Suprapubic skin (tissue), 4 donors: ENCODE measurements around the gene RNF227. TPM values are rescaled to one million over a fixed set of nuclear protein-coding genes. Genes with fewer than 3 reads are reported as not detected.
A peak's percentile ranks its signal among the peaks of the same experiment; 100 is the strongest.

ENCODE experiments used
- DNase-seq, 2 donors: peaks; one replicate each; pipeline ENCODE4 v3.0.0-alpha.2; 2019; ENCODE audit warnings: low spot score in 2 of 2
- H3K27ac ChIP-seq: fragments of 200-600 bp; sonication (generic); one replicate; pipeline ENCODE4 v1.5.1; 2019
- H3K27me3 ChIP-seq: fragments of 200-600 bp; sonication (generic); one replicate; pipeline ENCODE4 v1.5.1; 2019
- H3K36me3 ChIP-seq: fragments of 200-600 bp; sonication (generic); one replicate; pipeline ENCODE4 v1.5.1; 2019
- H3K4me1 ChIP-seq: fragments of 200-600 bp; sonication (generic); one replicate; pipeline ENCODE4 v1.5.1; 2019
- H3K4me3 ChIP-seq: fragments of 200-600 bp; sonication (generic); one replicate; pipeline ENCODE4 v1.5.1; 2019; ENCODE audit warnings: mild to moderate bottlenecking
- H3K9me3 ChIP-seq: fragments of 200-600 bp; sonication (generic); one replicate; pipeline ENCODE4 v1.5.1; 2019
- EP300 ChIP-seq: sonication (generic); formaldehyde crosslinking; IDR thresholded peaks from one replicate; pipeline ENCODE4 v1.6.1; 2017; ENCODE audit warnings: antibody characterized with exemption
- POLR2A ChIP-seq, 2 donors: fragments of 450-650 bp; IDR thresholded peaks; one replicate each; pipeline ENCODE4 v1.6.1; 2017; ENCODE audit warnings: antibody characterized with exemption in 2 of 2, mild to moderate bottlenecking in 2 of 2, moderate library complexity in 2 of 2
- POLR2AphosphoS5 ChIP-seq, 3 donors: sonication (generic); formaldehyde crosslinking; IDR thresholded peaks; one replicate each; pipeline ENCODE4 v1.6.1; 2017; ENCODE audit warnings: antibody characterized with exemption in 3 of 3
- WGBS: methylation state at CpG from one replicate; pipeline ENCODE4 v1.1.5; 2018; 5-methylcytosine and 5-hydroxymethylcytosine counted together
- total RNA-seq, 4 donors: library from RNA; depleted of rRNA; stranded (reverse); fragments of >200 nt; gene quantifications; one replicate each; pipeline ENCODE4 v1.1.0, GENCODE V29; 2016
- TF ChIP-seq, protein P1 (sequence below), 2 donors: fragments of 200-600 bp in 1 of 2; fragments of 450-650 bp in 1 of 2; sonication (generic) in 1 of 2; IDR thresholded peaks; one replicate each; pipeline ENCODE4 v1.5.1; 2016 to 2019; ENCODE audit warnings: antibody characterized with exemption in 2 of 2, mild to moderate bottlenecking in 1 of 2, moderate library complexity in 1 of 2

The RNF227 gene
- total RNA-seq, 4 donors from 2014 or later = 51.1 to 66.3 (median 57.3) TPM

DNA sequence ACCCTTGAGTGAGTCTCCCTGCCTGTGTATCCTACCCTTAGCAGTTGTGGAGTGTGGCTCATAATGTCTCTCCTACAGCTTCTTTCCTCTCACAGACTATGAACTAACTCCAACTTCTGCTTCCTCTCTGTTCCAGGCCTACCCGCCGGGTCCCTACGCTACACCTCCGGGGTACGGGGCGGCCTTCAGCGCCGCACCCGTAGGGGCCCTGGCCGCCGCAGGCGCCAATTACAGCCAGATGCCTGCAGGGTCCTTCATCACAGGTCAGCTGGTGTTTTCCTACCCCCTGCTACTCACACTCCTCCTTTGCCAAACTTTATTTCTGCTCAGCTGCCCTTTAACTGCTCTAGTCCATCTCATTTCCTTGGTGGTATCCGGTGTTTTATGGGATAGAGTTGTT, 5.4 kb downstream of the RNF227 start:
- no peak overlapping the region for H3K27ac ChIP-seq
- H3K27me3 ChIP-seq = no peaks in the 10 kb centered on the region
- DNase-seq = no peak
- TF ChIP-seq EP300 = no peak
- TF ChIP-seq, protein P1, sequence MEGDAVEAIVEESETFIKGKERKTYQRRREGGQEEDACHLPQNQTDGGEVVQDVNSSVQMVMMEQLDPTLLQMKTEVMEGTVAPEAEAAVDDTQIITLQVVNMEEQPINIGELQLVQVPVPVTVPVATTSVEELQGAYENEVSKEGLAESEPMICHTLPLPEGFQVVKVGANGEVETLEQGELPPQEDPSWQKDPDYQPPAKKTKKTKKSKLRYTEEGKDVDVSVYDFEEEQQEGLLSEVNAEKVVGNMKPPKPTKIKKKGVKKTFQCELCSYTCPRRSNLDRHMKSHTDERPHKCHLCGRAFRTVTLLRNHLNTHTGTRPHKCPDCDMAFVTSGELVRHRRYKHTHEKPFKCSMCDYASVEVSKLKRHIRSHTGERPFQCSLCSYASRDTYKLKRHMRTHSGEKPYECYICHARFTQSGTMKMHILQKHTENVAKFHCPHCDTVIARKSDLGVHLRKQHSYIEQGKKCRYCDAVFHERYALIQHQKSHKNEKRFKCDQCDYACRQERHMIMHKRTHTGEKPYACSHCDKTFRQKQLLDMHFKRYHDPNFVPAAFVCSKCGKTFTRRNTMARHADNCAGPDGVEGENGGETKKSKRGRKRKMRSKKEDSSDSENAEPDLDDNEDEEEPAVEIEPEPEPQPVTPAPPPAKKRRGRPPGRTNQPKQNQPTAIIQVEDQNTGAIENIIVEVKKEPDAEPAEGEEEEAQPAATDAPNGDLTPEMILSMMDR (IDR thresholded peaks at IDR 0.05) = no peak
- no peak for TF ChIP-seq POLR2A (IDR thresholded peaks at IDR 0.05)
- TF ChIP-seq POLR2AphosphoS5 (IDR thresholded peaks at IDR 0.05) = no peak
- H3K9me3 ChIP-seq = no peaks in the 10 kb centered on the region
- H3K4me1 ChIP-seq = peaks cover 24% of the 10 kb centered on the region
- peaks cover 66% of the 10 kb centered on the region for H3K36me3 ChIP-seq
- H3K4me3 ChIP-seq = no peak overlapping the region
- 90% methylated on average over 13 of the region's 13 CpGs for WGBS

DNA sequence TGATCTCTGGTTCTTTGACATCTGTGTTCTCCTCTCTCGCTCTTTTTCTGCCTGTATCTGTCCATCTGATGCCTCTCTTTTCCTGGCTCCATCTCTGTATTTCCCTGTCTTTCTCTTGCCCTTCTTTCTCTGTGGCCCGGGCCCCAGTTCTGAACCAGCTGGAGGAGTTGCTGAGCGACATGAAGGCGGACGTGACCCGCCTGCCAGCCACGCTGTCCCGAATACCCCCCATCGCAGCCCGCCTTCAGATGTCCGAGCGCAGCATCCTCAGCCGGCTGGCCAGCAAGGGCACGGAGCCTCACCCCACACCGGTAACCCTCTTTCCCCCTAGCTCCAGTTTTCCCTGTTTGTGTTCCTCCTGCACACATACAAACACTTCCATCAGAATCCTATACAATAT, 5.8 kb downstream of the RNF227 start:
- H3K27ac ChIP-seq = no peak overlapping the region
- WGBS = 94% methylated on average over 15 of the region's 15 CpGs
- no peak for TF ChIP-seq EP300
- TF ChIP-seq, protein P1 (IDR thresholded peaks at IDR 0.05) = no peak
- no peak for TF ChIP-seq POLR2A (IDR thresholded peaks at IDR 0.05)
- TF ChIP-seq POLR2AphosphoS5 (IDR thresholded peaks at IDR 0.05) = no peak
- no peaks in the 10 kb centered on the region for H3K9me3 ChIP-seq
- peaks cover 20% of the 10 kb centered on the region for H3K4me1 ChIP-seq
- peaks cover 69% of the 10 kb centered on the region for H3K36me3 ChIP-seq
- no peak for DNase-seq
- H3K4me3 ChIP-seq = no peak overlapping the region
- H3K27me3 ChIP-seq = no peaks in the 10 kb centered on the region

DNA sequence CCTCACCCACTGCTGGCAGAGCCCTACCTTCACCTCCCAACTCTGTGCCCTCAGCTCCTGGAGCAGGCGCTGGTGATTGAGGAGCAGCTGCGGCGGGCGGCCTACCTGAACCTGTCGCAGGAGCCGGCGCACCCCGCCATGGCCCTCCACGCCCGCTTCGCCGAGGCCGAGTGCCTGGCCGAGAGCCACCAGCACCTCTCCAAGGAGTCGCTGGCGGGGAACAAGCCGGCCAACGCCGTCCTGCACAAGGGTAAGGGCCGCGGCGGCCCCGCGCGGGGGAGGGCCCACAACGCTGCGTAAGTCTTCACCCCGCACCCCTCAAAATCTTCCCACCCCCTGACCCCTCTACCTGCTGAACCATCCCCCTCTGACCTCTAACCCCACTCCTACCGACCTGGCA, 7.0 kb downstream of the RNF227 start:
- Histone ChIP-seq H3K27ac (no peak overlapping the region), H3K36me3 (peaks cover 81% of the 10 kb centered on the region), H3K4me3 (no peak overlapping the region), H3K27me3 (no peaks in the 10 kb centered on the region), H3K4me1 (peaks cover 8% of the 10 kb centered on the region), H3K9me3 (no peaks in the 10 kb centered on the region)
- WGBS = 92% methylated on average over 15 of the region's 29 CpGs
- TF ChIP-seq EP300 (no peak), POLR2A (IDR thresholded peaks at IDR 0.05) (no peak), POLR2AphosphoS5 (IDR thresholded peaks at IDR 0.05) (no peak)
- TF ChIP-seq, protein P1 (IDR thresholded peaks at IDR 0.05) = no peak
- DNase-seq = no peak

DNA sequence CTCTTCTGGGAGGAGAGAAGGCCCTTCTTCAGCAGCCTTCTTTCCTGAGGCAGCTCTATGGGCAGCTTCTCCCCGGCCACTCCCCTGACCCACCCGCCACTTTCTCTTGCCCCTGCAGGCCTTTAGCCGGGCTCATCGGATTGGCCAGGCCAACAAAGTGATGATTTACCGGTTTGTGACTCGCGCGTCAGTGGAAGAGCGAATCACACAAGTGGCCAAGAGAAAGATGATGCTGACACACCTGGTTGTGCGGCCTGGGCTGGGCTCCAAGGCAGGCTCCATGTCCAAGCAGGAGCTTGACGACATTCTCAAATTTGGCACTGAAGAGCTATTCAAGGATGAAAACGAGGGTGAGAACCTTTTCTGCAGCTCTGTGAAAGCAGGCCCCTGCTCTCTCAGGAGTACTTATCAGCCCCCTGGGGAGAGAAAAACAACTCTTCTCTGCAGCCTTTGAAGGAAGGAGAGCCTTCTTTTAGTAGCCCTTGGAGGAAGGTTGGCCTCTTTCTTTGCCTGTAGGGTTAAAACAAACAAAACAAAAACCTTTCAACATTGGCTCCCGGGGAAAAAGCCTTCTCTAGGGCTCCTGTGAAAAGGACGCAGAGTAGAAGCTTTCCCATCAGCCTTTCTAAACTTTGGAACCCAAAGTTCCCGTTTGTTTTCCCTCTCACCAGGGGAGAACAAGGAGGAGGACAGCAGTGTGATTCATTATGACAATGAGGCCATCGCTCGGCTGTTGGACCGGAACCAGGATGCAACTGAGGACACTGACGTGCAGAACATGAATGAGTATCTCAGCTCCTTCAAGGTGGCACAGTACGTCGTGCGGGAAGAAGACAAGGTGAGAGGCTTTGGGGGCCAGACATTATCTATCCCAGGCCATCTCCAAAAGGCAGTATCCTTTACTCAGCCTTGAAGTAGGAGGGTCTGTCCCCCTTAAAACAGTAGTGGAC, 12.7 kb downstream of the RNF227 start:
- H3K36me3 ChIP-seq = peaks cover 98% of the 10 kb centered on the region

DNA sequence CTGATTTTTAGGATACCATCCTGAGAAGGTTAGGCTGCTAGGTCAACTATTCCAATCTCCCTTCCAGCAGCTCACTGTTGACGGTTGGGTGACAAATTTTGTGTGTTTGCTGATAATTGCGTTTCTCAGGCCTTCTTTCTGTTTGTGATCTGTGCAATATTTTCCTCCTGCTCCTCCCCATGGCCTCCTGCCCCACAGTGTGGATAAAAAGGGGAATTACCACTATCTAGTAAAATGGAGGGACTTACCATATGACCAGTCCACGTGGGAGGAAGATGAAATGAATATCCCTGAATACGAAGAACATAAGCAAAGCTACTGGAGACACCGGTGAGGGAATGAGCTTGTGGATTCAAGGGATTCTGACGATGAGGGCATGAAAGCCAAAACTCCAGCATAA, 18.3 kb downstream of the RNF227 start:
- H3K9me3 ChIP-seq = no peaks in the 10 kb centered on the region
- TF ChIP-seq POLR2A (IDR thresholded peaks at IDR 0.05) (no peak), POLR2AphosphoS5 (IDR thresholded peaks at IDR 0.05) (no peak), EP300 (no peak)
- TF ChIP-seq, protein P1 (IDR thresholded peaks at IDR 0.05) = peak in 1 of 2 donors; percentile 42
- no peaks in the 10 kb centered on the region for H3K27me3 ChIP-seq
- DNase-seq = no peak
- no peak overlapping the region for H3K4me3 ChIP-seq
- H3K27ac ChIP-seq = no peak overlapping the region
- H3K36me3 ChIP-seq = peaks cover 89% of the 10 kb centered on the region
- H3K4me1 ChIP-seq = peaks cover 4% of the 10 kb centered on the region
- 43% methylated on average over 6 of the region's 6 CpGs for WGBS

More for the DNA sequence above, 12.7 kb downstream of the RNF227 start:
- peak in 1 of 2 donors; percentile 36 for DNase-seq
- TF ChIP-seq POLR2A (IDR thresholded peaks at IDR 0.05) = no peak
- TF ChIP-seq, protein P1 (IDR thresholded peaks at IDR 0.05) = no peak
- TF ChIP-seq EP300 = no peak
- TF ChIP-seq POLR2AphosphoS5 (IDR thresholded peaks at IDR 0.05) = no peak
- no peak overlapping the region for H3K27ac ChIP-seq
- H3K9me3 ChIP-seq = no peaks in the 10 kb centered on the region
- H3K4me1 ChIP-seq = no peaks in the 10 kb centered on the region
- 78% methylated on average over 22 of the region's 22 CpGs for WGBS
- no peaks in the 10 kb centered on the region for H3K27me3 ChIP-seq
- no peak overlapping the region for H3K4me3 ChIP-seq
